HCT116 (cell line): ENCODE data around the gene COL12A1. TPM values are rescaled to one million over a fixed set of nuclear protein-coding genes. Genes with fewer than 3 reads are reported as not detected.

ENCODE experiments used
- ATAC-seq: fragments of 200-7000 bp; cut with Tn5 transposase; 2 replicates; pipeline ENCODE4 v1.9.1; 2020; ENCODE audit warnings: mild to moderate bottlenecking, moderate library complexity
- BruUV-seq: library from RNA; stranded (reverse); fragments of 400-500 nt; replicated peaks from 2 replicates; lab custom pipeline; 2021; lab: Mats Ljungman, UMichigan
- CTCF ChIA-PET: fragments of 300-600 bp; sonication (Branson Sonifier 250); formaldehyde crosslinking; loops from one replicate; lab custom pipeline; 2021; ENCODE audit warnings: antibody characterized with exemption; lab: Charles Lee
- POLR2A ChIA-PET: fragments of 300-600, 350-600 bp; sonication (Branson Sonifier 250); formaldehyde crosslinking; loops from one replicate; lab custom pipeline; 2021; ENCODE audit warnings: antibody characterized with exemption; lab: Charles Lee
- RAD21 ChIA-PET, 2 experiments: fragments of 300-600 bp; sonication (Branson Sonifier 250); formaldehyde crosslinking; loops; one replicate each; lab custom pipeline; 2023; ENCODE audit warnings: low total read pairs in 2 of 2; ENCODE audit not compliant: uncharacterized antibody in 2 of 2, unreplicated experiment in 2 of 2, low non-redundant PET in 1 of 2; lab: Charles Lee
- DNase-seq: peaks from one replicate; pipeline ENCODE4 v3.0.0-alpha.2; 2010; ENCODE audit warnings: low read depth, low spot score
- H2AFZ ChIP-seq: fragments of 200-600 bp; shearing (Covaris generic), sonication (generic); 2 replicates; pipeline ENCODE4 v1.6.1; 2017; ENCODE audit warnings: low read depth, mixed run types, mixed read lengths, antibody characterized with exemption, low read length; ENCODE audit not compliant: poor library complexity, severe bottlenecking
- H3K27ac ChIP-seq: 2 replicates; pipeline ENCODE4 v1.5.1; 2012; ENCODE audit warnings: low read depth, low read length
- H3K27me3 ChIP-seq: fragments of 200-600 bp; sonication (generic); 2 replicates; pipeline ENCODE4 v1.6.1; 2016; ENCODE audit warnings: mixed run types, low read length, mixed read lengths; ENCODE audit not compliant: insufficient read depth
- H3K36me3 ChIP-seq, 2 experiments: fragments of 200-500 bp in 1 of 2; fragments of 200-600 bp in 1 of 2; sonication (Bioruptor generic) in 1 of 2; sonication (generic) in 1 of 2; 2 replicates each; pipeline versions ENCODE4 v1.5.1 to v1.6.1; 2014 to 2016; ENCODE audit warnings: low read length in 2 of 2, inconsistent platforms in 1 of 2, mixed read lengths in 1 of 2, mixed run types in 1 of 2; ENCODE audit not compliant: insufficient read depth in 2 of 2, control insufficient read depth in 1 of 2
- H3K4me1 ChIP-seq, 2 experiments: fragments of 200-600 bp in 1 of 2; sonication (generic) in 1 of 2; 2 replicates each; pipeline versions ENCODE4 v1.5.1 to v1.6.1; 2012 to 2017; ENCODE audit warnings: low read length in 2 of 2, inconsistent platforms in 1 of 2, mild to moderate bottlenecking in 1 of 2, mixed read lengths in 1 of 2, mixed run types in 1 of 2, moderate library complexity in 1 of 2; ENCODE audit not compliant: insufficient read depth in 2 of 2, control insufficient read depth in 1 of 2
- H3K4me2 ChIP-seq: fragments of 200-600 bp; sonication (generic); 2 replicates; pipeline ENCODE4 v1.6.1; 2017; ENCODE audit warnings: mixed run types, low read length, mixed read lengths
- H3K4me3 ChIP-seq, 2 experiments: fragments of 200-600 bp in 1 of 2; sonication (generic) in 1 of 2; replicated peaks in 1 of 2; 2 replicates each; pipeline ENCODE4 v1.5.1; 2011 to 2016; ENCODE audit warnings: low read length in 2 of 2, control low read depth in 1 of 2, low read depth in 1 of 2, mild to moderate bottlenecking in 1 of 2, mixed read lengths in 1 of 2, mixed run types in 1 of 2
- H3K79me2 ChIP-seq: fragments of 200-600 bp; sonication (generic); 2 replicates; pipeline ENCODE4 v1.6.1; 2017; ENCODE audit warnings: mild to moderate bottlenecking, mixed run types, low read length, moderate library complexity, mixed read lengths; ENCODE audit not compliant: insufficient read depth
- H3K9ac ChIP-seq: fragments of 200-600 bp; sonication (generic); 2 replicates; pipeline ENCODE4 v1.6.1; 2016; ENCODE audit warnings: low read length, mixed read lengths
- H3K9me2 ChIP-seq: fragments of 200-600 bp; sonication (generic), shearing (Covaris generic); 2 replicates; pipeline ENCODE4 v1.6.1; 2017; ENCODE audit warnings: mixed run types, mild to moderate bottlenecking, moderate library complexity; ENCODE audit not compliant: insufficient read depth
- H3K9me3 ChIP-seq, 2 experiments: fragments of 200-500 bp in 1 of 2; fragments of 200-600 bp in 1 of 2; sonication (Bioruptor generic) in 1 of 2; sonication (generic) in 1 of 2; 2 replicates each; pipeline ENCODE4 v1.6.1; 2014 to 2017; ENCODE audit warnings: low read length in 2 of 2, mixed read lengths in 2 of 2, inconsistent platforms in 1 of 2, low read depth in 1 of 2, mild to moderate bottlenecking in 1 of 2, mixed run types in 1 of 2, moderate library complexity in 1 of 2; ENCODE audit not compliant: control insufficient read depth in 1 of 2, insufficient read depth in 1 of 2
- H4K20me1 ChIP-seq: fragments of 200-600 bp; sonication (generic), shearing (Covaris generic); 2 replicates; pipeline ENCODE4 v1.6.1; 2017; ENCODE audit warnings: mixed run types, mild to moderate bottlenecking, moderate library complexity; ENCODE audit not compliant: insufficient read depth
- ATF3 ChIP-seq: IDR thresholded peaks from 2 replicates; pipeline ENCODE4 v1.6.1; 2012
- CBX3 ChIP-seq: IDR thresholded peaks from 2 replicates; pipeline ENCODE4 v1.6.1; 2012; ENCODE audit warnings: low read depth
- ELF1 ChIP-seq: IDR thresholded peaks from 2 replicates; pipeline ENCODE4 v1.6.1; 2012; ENCODE audit warnings: low read depth, borderline replicate concordance
- EZH2phosphoT487 ChIP-seq: fragments of 200-600 bp; IDR thresholded peaks from 2 replicates; pipeline ENCODE4 v1.6.1; 2018; ENCODE audit warnings: antibody characterized with exemption, borderline replicate concordance
- JUND ChIP-seq: IDR thresholded peaks from 2 replicates; pipeline ENCODE4 v1.6.1; 2012
- MAX ChIP-seq: IDR thresholded peaks from 2 replicates; pipeline ENCODE4 v1.6.1; 2012
- POLR2AphosphoS5 ChIP-seq: IDR thresholded peaks from 2 replicates; pipeline ENCODE4 v1.6.1; 2011; ENCODE audit warnings: mild to moderate bottlenecking, low read depth, low read length, moderate library complexity
- RAD21 ChIP-seq: IDR thresholded peaks from 2 replicates; pipeline ENCODE4 v1.6.1; 2012; ENCODE audit warnings: low read depth, mild to moderate bottlenecking
- SP1 ChIP-seq: IDR thresholded peaks from 2 replicates; pipeline ENCODE4 v1.6.1; 2012; ENCODE audit warnings: low read depth
- SRF ChIP-seq: IDR thresholded peaks from 2 replicates; pipeline ENCODE4 v1.6.1; 2012; ENCODE audit warnings: low read depth
- TCF7L2 ChIP-seq: IDR thresholded peaks from 2 replicates; pipeline ENCODE4 v1.7.0; 2011; ENCODE audit warnings: borderline replicate concordance, inconsistent platforms; ENCODE audit not compliant: insufficient read depth, insufficient read length; ENCODE audit errors: extremely low read depth
- YY1 ChIP-seq: IDR thresholded peaks from 2 replicates; pipeline ENCODE4 v1.6.1; 2011; ENCODE audit warnings: low read length, low read depth, moderate library complexity, mild to moderate bottlenecking; ENCODE audit not compliant: insufficient replicate concordance; ENCODE audit errors: extremely low read depth
- ZBTB33 ChIP-seq: IDR thresholded peaks from 2 replicates; pipeline ENCODE4 v1.6.1; 2011; ENCODE audit warnings: mild to moderate bottlenecking, low read length, moderate library complexity; ENCODE audit not compliant: insufficient replicate concordance; ENCODE audit errors: extremely low read depth
- ZFX ChIP-seq: fragments of 450-650 bp; IDR thresholded peaks from 2 replicates; pipeline ENCODE4 v1.6.1; 2017
- ZNF274 ChIP-seq: fragments of 200-500 bp; sonication (Bioruptor generic); IDR thresholded peaks from 2 replicates; pipeline ENCODE4 v1.6.1; 2014; ENCODE audit warnings: mild to moderate bottlenecking, low read depth, low read length, inconsistent platforms
- intact Hi-C: fragments of 100-400 bp; cut with micrococcal nuclease; formaldehyde crosslinking; loops from 2 replicates; pipeline ENCODE4 v1.10.0; 2022
- total RNA-seq: library from RNA; stranded (reverse); gene quantifications from one replicate; pipeline ENCODE4 v1.2.1, GENCODE V29; 2021; ENCODE audit not compliant: unreplicated experiment

COL12A1 gene
- total RNA-seq, 1 experiment from 2014 or later, result 23.5 TPM

- no peak overlapping the region for H2AFZ ChIP-seq
- ATAC-seq, result no peak
- no peaks in the 10 kb centered on the region for H3K9me2 ChIP-seq
- ChIA-PET CTCF (interaction anchor here (0.6 to 1.1 kb wide), 2 partner anchors 311 to 1350 kb away, joined by 3 to 4 read pairs; no protein-coding TSS in a partner anchor), RAD21 (no interaction called here), POLR2A (interaction anchor here (1.0 kb wide), 1 partner anchor 9 kb away, joined by 4 read pairs; the partner anchor contains the start of gene COX7A2)
- no peak for TF ChIP-seq SRF
- TF ChIP-seq RAD21, result no peak
- no peak for TF ChIP-seq ZNF274
- no peak for TF ChIP-seq TCF7L2
- TF ChIP-seq ZFX, result no peak
- TF ChIP-seq CBX3, result no peak
- no peak for TF ChIP-seq SP1
- TF ChIP-seq ATF3, result no peak
- H3K36me3 ChIP-seq, result peaks cover 23 to 24% of the 10 kb centered on the region in 2 experiments
- no peak overlapping the region for H3K4me2 ChIP-seq
- H3K27me3 ChIP-seq, result no peaks in the 10 kb centered on the region
- peaks cover 4 to 14% of the 10 kb centered on the region in 2 experiments; a peak in 2 of 4 replicates for H3K4me1 ChIP-seq
- BruUV-seq, result no TSS peak
- H3K27ac ChIP-seq, result no peak overlapping the region
- no peak overlapping the region for H3K9ac ChIP-seq
- H3K9me3 ChIP-seq, result no peaks in the 10 kb centered on the region
- H4K20me1 ChIP-seq, result peaks cover 3% of the 10 kb centered on the region; the same call in 1 of the 2 replicates
- no peak for DNase-seq
- H3K4me3 ChIP-seq, result no peak overlapping the region
- intact Hi-C loops, result no loop called here
- H3K79me2 ChIP-seq, result peaks cover 15% of the 10 kb centered on the region
Observed at GRCh38 chr6:75235271-75235670, 29.4 kb upstream of the COL12A1 start.

- ChIA-PET RAD21 (no interaction called here), POLR2A (no interaction called here), CTCF (interaction anchor here (0.6 to 1.1 kb wide), 2 partner anchors 312 to 1349 kb away, joined by 3 to 4 read pairs; no protein-coding TSS in a partner anchor)
- Histone ChIP-seq H3K9me3 (no peaks in the 10 kb centered on the region), H4K20me1 (no peaks in the 10 kb centered on the region; the same call in 1 of the 2 replicates), H3K9me2 (no peaks in the 10 kb centered on the region), H3K79me2 (peaks cover 6% of the 10 kb centered on the region; the same call in 1 of the 2 replicates), H3K27ac (no peak overlapping the region), H2AFZ (no peak overlapping the region), H3K36me3 (peaks cover 15 to 20% of the 10 kb centered on the region in 2 experiments), H3K4me3 (no peak overlapping the region), H3K4me1 (peaks cover 4 to 14% of the 10 kb centered on the region in 2 experiments; a peak in 2 of 4 replicates), H3K27me3 (no peaks in the 10 kb centered on the region), H3K4me2 (no peak overlapping the region), H3K9ac (no peak overlapping the region)
- ATAC-seq (no peak), DNase-seq (no peak)
- intact Hi-C loops, result no loop called here
- BruUV-seq, result no TSS peak
- TF ChIP-seq TCF7L2 (no peak), ATF3 (no peak), JUND (no peak), ZNF274 (no peak), SP1 (no peak), POLR2AphosphoS5 (no peak), EZH2phosphoT487 (no peak), ZBTB33 (no peak), MAX (no peak), YY1 (no peak), ELF1 (no peak)
Observed at GRCh38 chr6:75234126-75234865, 28.4 kb upstream of the COL12A1 start.
